Activated CD4-positive, alpha-beta T cell treated with anti-CD3 and anti-CD28 coated beads for 24 hours (primary cell): Measurements from ENCODE around the gene RHPN2.
"Not testable (repeated sequence)": the region's sequence is repeated elsewhere in the genome, so short reads cannot be mapped to it uniquely, and the experiment has no call there.

Experiments
- DNase-seq, 2 donors: peaks; one replicate each; pipeline ENCODE4 v3.0.0-alpha.2; 2020; ENCODE audit warnings: low read depth in 2 of 2

Gene RHPN2

GRCh38 chr19:33029746-33030303 lies 34.9 kb downstream of the RHPN2 start:
- no peak for DNase-seq

GRCh38 chr19:33026602-33027001 lies 38.1 kb downstream of the RHPN2 start:
- not testable (repeated sequence) for DNase-seq

- not testable (repeated sequence) for DNase-seq
Observed at GRCh38 chr19:33025468-33026238, 39.0 kb downstream of the RHPN2 start.

GRCh38 chr19:33024398-33024797 lies 40.3 kb downstream of the RHPN2 start:
- DNase-seq, result no peak

- DNase-seq, result no peak
Observed at GRCh38 chr19:33022472-33023116, 42.1 kb downstream of the RHPN2 start.

- DNase-seq, result not testable (repeated sequence)
Observed at GRCh38 chr19:33010891-33011290, 53.8 kb downstream of the RHPN2 start.

GRCh38 chr19:33008738-33009137 lies 56.0 kb downstream of the RHPN2 start:
- DNase-seq, result no peak

GRCh38 chr19:33005440-33005839 lies 59.2 kb downstream of the RHPN2 start:
- DNase-seq, result no peak

GRCh38 chr19:33003424-33004024 lies 61.2 kb downstream of the RHPN2 start:
- not testable (repeated sequence) for DNase-seq

GRCh38 chr19:33002126-33002865 lies 62.4 kb downstream of the RHPN2 start:
- not testable (repeated sequence) for DNase-seq

- DNase-seq, result no peak
Observed at GRCh38 chr19:33000910-33001309, 63.8 kb downstream of the RHPN2 start.

- DNase-seq, result no peak
Observed at GRCh38 chr19:33000510-33000909, 64.2 kb downstream of the RHPN2 start.

GRCh38 chr19:32998722-32999121 lies 66.0 kb downstream of the RHPN2 start:
- DNase-seq, result no peak

GRCh38 chr19:32997716-32998355 lies 66.9 kb downstream of the RHPN2 start:
- DNase-seq, result no peak

GRCh38 chr19:32997061-32997464 lies 67.6 kb downstream of the RHPN2 start:
- DNase-seq, result not testable (repeated sequence)

- DNase-seq, result not testable (repeated sequence)
Observed at GRCh38 chr19:32995966-32996365, 68.7 kb downstream of the RHPN2 start.

GRCh38 chr19:32988724-32989123 lies 76.0 kb downstream of the RHPN2 start:
- no peak for DNase-seq

GRCh38 chr19:32988254-32988653 lies 76.4 kb downstream of the RHPN2 start:
- not testable (repeated sequence) for DNase-seq

- not testable (repeated sequence) for DNase-seq
Observed at GRCh38 chr19:32982488-32982887, 82.2 kb downstream of the RHPN2 start.

- not testable (repeated sequence) for DNase-seq
Observed at GRCh38 chr19:32979807-32980206, 84.9 kb downstream of the RHPN2 start.

- not testable (repeated sequence) for DNase-seq
Observed at GRCh38 chr19:32977813-32978212, 86.9 kb downstream of the RHPN2 start.
